Stimulated activated CD4-positive, alpha-beta T cell treated with anti-CD3 and anti-CD28 coated beads, TNF-alpha, amount 100 ng/mL, for 4 hours (primary cell): ENCODE results near the gene CDR2L.
"Not testable (repeated sequence)": the region's sequence is repeated elsewhere in the genome, so short reads cannot be mapped to it uniquely, and the experiment has no call there.

ENCODE experiments used
- DNase-seq, 3 experiments: peaks; one replicate each; pipeline ENCODE4 v3.0.0-alpha.2; 2020; ENCODE audit warnings: low read depth in 3 of 3

Gene CDR2L

DNA sequence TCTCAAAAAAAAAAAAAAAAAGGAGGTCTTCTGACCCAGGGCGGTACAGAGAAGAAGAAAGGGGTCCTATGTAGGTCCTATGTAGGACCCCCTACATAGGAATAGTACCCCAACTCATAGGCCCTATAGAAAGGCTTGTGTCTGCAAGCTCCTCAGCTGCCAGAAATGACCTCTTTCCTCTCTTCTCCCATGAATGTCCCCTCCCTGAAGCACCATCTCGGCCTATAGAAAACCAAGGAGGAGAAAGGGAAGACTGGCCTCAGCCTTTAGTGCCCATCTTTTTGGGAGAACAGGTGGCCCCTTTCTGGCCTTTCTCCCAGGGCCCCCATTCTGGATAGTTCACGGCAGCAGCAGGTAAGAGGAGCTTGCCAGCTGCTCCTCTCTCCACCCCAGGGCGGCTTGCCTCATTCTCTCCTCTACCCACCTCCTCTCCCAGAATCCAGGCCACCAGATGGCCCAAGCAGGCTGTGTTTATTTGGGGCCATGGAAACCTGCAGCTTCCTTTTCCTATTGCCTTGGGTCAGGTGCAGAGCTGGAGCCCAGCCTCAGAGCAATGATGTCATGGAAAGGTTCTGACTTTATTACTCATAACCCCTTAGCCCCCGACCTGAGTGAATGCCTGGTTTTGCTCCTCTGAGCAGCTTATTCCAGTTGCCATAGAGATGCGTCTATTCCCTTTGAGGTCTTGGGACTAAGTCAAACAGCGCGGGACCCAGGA is 23.4 kb downstream of the CDR2L start:
- DNase-seq = no peak

DNA sequence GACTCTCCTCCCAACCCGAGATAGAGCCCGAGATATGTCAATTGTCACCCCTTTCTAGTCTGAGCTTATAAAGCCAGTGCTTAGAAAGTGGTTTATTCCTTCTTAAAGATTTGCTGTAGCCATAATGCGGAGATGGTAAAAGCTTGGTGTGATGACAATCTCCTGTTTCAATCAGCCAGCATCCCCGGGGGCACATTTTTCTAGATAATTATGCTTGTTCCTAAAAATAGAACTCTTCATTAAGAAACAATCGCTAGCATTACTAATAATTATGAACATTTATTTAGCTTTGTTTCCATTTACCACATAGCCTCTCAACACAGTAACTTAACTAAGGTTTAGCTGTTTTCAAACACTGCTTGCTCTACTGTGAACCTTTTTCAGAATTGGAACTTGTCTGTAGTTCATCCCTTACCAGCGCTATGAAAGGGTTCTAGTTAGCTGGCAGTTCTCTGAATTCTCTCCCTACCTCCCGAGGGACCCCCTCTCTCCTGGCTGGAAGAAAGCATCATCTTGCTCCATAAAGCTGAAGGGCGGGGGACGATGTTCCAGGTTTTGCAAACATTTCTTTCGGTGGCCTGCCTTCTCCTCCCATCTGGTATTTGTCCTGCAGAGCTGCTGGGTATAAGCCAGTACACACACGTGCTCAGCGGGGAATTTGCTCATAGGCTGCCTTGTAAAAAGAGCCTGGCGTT is 24.1 kb downstream of the CDR2L start:
- DNase-seq = no peak

DNA sequence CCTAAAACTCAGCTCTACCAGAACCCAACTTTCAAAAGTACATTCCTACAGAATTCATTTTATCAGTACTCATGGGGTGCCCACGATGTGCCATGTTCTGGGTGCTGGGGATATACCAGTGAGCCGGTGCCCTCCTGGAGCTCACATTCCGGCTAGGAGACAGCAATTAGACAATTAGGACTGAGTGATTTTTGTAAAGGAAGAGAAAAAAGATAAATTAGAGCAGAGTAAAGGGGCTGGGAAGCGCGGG is 24.6 kb downstream of the CDR2L start:
- no peak for DNase-seq

DNA sequence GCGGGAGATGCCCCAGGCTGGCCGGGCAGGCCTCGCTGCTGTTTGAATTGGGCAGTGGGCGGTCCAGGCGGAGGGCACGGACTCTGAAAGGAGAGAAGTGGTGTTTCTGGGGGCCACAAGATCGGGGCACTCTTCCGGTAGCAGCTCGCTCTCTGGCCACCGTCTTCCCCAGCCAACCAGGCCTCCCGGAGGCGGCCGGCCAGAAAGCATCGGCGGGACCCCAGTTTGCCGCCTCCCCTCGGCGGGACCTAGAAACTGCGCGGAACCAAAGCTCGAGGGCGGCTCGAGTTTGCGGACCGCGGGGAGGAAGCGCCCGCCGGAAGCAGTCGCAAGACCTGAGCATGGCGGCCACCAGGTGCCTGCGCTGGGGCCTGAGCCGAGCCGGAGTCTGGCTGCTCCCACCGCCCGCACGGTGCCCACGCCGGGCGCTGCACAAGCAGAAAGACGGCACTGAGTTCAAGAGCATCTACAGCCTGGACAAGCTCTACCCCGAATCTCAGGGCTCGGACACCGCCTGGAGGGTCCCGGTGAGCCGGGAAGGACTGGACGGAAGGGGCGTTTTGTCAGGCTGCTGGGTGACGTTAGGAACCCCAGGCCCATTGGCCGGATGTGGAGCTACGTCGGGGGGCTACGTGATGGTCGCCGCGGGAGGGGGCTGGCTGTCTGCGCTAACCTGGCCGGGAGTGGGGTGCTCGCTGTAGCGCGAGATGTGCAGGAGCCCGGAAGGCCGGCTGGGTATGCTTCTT is 25.1 kb downstream of the CDR2L start, which contains the start of gene MRPL58:
MRPL58 (plus strand) TSS at position 325 of the 746 bp plus-strand sequence; CDS start at position 342, 17 bp downstream.
- peak; percentile 63 to 66 (median 65) for DNase-seq

DNA sequence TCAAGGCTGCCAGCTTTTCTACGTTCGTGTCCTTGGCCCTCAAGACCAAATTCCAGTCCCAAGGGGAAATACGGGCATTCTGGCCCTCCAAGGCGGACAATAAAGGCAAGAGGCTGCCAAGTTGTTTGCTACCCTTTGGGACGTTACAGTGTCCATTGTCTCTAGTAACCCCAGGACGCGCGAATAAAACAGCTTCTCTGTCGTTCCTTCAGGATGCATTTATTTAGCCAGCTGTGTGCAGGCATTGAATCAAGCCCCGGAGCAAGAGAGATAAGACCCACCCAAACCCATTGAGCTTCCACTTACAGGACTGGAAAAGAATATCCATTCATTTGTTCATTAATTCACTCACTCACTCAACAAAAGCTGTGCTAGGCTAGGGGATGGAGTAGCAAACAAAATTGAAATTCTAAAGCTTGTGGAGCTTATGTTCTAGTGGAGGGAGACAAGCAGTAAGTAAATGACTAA is 25.7 kb downstream of the CDR2L start:
- no peak for DNase-seq

DNA sequence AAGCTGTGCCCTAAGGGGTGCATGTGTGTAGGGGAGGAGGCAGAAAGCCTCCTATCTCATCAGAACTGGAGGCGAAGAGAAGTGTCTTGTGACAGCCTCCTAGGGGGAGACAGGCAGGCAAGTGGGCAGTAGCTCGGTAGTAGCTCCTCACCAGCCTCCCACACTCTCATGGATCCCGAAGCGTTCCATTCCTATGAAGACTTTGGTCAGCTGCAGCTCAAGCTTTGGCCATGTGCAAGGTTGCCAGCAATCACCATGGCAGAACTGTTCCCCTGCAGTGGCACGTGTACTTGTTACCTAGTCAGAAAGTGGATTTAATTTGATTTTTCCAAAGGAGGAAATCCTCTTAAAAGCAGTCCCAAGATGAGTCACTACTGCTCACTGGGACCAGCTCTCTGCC is 31.7 kb downstream of the CDR2L start:
- no peak for DNase-seq

DNA sequence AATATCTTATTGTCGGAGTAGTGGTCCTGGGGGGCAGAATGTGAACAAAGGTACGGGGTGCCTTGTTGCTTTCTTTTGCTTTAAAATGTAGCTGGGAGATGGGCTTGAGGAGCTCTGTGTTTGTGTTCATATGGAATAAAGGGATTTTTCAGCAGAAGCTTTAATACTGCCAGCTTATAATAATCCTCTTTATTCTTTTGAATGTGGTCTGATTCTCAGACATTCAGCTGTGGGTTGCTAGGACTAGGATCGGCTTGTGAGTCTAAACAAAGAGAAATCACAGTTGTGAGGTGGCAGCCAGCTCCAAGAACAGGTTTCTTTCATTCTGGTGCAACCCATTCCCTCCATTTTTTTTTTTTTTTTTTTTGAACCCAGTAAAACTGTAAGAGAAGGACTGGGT is 32.3 kb downstream of the CDR2L start:
- DNase-seq = no peak

DNA sequence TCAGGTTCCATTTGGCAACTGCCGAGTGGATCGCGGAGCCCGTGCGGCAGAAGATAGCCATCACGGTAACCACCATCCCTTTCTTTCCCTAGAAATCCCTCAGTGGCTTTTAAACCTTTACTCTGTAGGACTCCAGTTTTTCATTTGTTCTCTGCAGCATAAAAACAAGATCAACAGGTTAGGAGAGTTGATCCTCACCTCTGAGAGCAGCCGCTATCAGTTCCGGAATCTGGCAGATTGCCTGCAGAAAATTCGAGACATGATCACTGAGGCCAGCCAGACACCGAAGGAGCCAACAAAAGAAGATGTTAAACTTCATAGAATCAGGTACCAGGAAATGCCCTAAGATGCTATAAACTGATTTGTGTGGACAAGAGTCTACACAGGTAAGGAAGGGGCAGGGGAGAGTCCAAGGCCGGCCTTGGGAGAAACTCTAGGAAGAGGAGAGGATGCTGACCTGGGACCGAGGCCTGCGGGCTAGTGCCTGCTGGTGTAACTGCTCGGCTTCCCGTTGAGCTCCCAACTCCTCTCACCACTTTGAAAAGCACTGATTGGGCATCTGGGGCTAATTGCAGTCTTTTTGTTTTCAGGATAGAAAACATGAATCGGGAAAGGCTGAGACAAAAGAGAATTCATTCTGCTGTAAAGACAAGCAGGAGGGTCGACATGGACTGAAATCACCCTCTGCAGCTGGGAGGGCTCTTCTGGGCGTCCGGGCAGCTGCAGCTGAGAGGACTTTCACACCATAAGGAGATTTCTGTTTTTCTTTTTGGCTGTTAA is 33.1 kb downstream of the CDR2L start:
- no peak for DNase-seq

DNA sequence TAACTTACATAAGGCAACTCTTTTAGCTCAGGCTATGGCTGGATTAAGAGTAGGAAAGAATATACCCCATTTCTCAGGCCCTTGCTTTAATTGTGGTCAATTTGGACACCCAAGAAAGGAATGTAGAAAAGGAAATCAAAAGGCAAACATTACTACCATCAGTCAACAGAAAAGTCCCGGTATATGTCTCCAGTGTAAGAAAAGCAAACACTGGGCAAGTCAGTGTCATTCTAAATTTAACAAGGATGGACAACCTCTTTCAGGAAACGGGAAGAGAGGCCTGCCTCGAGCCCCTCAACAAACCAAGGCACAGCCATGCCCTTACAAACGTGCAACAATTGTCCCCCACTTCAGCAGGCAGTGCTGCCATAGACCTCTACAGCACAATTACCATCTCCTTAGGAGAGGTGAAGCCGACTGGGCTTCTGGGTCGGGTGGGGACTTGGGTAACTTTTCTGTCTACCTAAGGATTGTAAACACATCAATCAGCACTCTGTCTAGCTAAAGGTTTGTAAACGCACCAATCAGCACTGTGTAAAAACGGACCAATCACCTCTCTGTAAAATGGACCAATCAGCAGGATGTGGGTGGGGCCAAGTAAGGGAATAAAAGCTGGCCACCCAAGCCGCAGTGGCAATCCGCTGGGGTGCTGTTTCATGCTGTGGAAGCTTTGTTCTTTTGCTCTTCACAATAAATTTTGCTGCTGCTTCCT is 37.4 kb downstream of the CDR2L start:
- DNase-seq = no peak

DNA sequence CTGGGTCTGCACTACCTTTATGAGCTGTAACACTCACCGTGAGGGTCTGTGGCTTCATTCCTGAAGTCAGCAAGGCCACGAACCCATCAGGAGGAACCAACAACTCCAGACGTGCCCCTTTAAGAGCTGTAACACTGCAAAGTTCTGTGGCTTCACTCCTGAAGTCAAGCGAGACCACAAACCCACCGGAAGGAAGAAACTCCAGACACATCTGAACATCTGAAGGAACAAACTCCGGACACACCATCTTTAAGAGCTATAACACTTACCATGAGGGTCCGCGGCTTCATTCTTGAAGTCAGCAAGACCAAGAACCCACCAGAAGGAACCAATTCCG is 37.9 kb downstream of the CDR2L start:
- not testable (repeated sequence) for DNase-seq

DNA sequence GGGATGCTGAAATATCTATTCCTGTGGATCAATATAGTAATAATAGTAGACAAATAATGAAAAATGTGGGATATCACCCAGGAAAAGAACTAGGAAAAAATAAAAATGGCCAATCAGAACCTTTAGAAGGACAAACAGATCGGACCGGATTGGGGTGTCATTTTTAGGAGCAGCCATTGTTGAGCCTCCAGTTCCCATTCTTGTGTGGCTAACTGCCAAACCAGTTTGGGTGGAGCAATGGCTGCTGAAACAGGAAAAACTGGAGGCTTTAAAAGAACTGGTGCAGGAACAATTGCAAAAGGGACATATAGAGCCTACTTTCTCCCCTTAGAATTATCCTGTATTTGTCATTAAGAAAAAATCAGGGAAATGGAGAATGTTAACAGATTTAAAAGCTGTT is 39.2 kb downstream of the CDR2L start:
- DNase-seq = not testable (repeated sequence)

DNA sequence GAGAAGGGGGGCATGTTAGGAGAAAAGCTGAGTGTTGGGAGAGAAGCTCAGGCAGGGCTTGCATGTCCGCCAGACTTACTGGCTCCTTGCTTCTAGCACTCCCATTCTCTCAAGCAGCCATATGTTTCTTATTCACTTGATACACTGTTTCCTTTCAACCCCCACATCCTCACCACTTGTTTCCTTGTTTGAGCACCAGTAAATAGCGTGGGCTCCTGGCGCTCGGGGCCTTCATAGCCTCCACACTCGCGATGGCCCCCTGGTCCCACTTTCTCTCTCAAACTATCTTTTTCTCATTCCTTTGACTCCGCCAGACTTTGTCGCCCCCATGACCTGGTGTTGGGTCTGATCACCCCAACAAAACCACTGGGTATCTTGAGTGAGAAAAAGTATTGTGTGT is 42.7 kb downstream of the CDR2L start:
- no peak for DNase-seq

DNA sequence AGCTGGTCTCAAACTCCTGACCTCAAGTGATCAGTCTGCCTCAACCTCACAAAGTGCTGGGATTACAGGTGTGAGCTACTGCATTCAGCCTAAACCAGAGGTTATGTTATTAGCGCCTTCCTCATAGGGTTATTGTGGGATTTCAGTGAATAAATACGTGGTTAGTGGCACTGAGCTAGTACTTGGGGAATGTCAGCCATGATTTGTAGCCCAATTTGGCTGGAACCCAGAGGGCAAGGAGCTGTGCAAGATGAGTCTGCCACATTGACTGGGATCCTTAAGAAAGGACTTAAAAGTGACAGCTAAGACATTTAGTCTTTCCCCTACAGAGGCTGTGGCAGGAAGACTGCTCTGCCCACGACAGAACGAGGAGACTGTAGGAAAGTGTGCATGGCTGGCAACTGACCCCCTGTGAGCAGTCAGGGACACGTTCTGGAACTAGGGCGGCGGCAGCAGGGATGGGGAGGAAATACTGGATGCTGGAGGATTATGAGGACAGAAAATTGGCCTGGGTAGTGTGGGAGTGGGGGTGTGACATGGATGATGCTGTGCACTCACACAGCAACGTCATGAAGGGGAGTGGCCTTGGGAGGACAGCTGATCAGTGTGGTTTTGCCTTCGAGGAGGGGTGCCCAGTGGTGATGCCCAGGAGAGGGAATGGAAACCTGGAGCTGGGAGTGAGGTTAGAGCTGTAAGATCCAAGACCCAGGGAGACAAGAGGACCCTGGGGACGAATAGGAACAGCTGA is 44.7 kb downstream of the CDR2L start:
- DNase-seq = peak in 2 of 3 experiments; percentile 28 to 32

DNA sequence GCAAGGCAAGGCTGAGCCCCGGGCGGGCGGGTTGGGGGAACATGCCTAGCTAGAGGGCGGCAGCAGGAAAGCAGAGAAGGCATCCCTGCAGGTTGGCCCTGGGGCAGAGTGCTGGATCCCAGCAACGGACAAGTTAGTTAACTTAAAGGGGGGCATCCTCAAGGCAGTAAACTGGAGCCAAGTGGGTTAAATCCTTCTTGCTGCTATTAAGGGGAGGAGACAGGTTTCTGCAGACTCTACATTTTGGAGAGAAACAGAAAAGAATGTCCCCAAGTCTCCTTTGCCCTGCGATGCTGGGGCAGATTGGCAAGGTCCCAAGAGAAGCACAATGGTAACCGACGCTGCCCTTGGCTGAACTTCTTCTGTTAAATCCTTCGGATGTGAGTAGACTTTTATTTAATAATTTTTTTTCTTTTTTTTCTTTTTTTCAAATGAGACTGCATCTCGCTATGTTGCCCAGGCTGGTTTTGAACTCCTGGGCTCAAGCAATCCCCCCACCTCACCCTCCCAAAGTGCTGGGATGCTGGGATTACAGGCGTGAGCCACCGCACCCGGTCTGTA is 45.4 kb downstream of the CDR2L start:
- no peak for DNase-seq

DNA sequence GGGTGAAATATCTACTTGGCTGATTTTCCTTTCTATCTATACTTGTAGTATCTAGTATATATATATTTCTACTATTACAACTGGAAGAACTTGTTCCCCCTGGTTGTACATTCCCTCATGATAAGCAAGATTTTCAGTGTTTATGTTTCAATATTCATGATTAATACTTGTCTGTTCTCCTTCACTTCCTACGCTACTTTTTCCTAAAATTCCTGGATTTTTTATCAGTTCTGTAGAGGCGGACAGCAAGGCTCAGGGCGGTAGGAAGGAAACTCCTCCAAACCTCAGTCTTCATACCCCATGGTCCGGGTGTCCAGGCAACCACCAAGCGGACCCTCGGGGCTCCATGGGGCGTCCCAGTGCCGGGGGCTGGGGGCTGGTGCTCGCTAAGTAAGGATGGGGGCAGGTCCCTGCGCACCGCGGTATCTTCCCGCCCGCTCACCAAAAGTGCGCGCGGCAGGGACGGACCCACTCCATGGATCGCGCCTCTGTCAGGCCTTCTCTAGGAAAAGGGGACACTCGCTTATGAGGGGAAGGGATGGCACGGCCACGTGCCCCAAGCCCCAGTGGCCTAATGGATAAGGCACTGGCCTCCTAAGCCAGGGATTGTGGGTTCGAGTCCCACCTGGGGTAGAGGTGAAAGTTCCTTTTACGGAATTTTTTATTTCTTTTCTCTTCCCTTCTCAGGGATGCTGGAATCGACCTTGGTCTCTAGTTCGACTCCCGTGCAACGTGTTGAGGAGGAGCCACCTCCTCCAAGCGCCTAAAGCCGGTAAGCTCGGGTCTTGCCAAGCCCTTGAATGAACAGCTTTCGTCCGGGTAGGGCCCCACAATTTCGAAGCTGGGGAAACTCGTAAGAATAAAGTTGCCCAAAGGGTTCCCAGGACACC is 46.2 kb downstream of the CDR2L start:
- DNase-seq = peak; percentile 72 to 93 (median 75)

DNA sequence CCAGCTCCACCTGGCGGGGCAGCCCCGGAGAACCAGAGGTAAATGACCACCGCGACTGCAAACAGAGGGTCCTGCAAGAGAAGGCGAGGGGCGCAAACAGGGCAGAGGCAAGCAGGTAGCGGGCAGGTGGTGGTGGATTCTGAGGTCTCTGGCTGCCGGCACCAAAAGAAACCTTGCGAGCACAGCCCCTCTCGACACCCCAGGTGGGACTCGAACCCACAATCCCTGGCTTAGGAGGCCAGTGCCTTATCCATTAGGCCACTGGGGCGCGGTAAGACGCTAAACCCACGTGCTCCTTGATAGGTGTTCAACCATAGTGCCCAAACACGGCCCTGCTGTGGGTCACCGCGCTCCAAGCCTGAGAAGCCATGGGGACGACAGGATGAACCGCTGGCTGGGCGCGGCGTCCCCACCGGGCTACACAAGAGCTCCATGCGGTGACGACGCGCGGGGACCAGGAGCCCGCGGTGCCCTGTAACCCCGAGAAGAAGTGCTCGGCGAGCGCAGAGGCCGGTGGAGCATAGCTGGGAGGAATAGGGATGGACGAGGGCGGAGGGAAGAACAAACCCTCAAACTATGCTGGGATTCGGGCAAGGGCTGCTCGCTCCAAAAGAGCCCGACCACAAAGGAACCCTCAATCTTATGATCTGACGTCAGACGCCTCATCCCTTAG is 46.9 kb downstream of the CDR2L start:
- peak; percentile 69 to 95 (median 69) for DNase-seq

DNA sequence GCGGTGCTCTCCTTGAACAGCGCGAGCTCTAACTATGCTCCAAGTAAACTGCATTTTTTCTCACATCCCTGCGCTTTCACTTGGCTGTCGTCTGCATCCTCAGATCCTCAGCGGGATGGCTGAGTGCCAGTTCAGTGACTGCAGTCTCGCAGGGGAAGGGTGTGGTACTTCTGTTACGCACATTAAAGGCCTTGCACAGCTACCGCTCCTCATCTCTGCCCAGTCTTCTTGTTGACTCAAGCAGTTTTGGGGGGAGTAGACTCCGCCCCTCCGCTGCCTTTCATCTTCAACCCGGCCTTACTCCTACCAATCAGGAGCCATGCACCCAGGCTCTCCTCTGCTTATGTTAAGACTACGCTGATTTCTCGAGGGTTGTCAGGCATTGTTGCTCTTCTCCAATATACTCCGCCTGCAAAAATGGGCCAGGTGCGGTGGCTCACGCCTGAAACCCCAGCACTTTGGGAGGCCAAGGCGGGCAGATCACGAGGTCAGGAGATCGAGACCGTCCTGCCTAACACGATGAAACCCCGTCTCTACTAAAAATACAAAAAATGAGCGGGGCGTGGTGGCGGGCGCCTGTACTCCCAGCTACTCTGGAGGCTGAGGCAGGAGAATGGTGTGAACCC is 49.3 kb downstream of the CDR2L start:
- DNase-seq = peak; percentile 31 to 77 (median 63)

DNA sequence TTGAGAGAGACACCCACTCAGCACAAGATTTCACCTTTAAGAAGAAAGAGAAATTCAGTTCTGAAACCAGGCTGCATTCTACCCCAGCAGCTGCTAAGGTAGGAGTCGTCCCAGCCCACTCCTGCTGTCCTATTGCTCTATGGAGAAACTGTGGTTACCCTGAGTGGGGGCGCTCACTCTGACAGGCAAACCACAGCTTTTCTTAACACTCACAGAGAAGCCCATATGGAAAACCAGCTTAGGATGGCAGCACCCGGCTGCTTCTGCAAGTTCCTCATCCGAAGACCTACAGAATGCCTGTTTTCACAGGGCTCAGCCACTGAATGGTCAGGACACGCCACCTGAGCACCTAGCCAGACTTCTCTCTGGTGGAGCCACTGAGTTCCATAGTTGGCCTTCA is 51.8 kb downstream of the CDR2L start:
- no peak for DNase-seq
